Hepatocyte (in vitro differentiated cells): ENCODE results near the gene PLEKHG7. TPM values are rescaled to one million over a fixed set of nuclear protein-coding genes. Genes with fewer than 3 reads are reported as not detected.

Source experiments
- DNase-seq: peaks from one replicate; pipeline ENCODE4 v3.0.0-alpha.2; 2016; ENCODE audit warnings: low spot score
- H2AFZ ChIP-seq: fragments of 200-600 bp; sonication (generic); 2 replicates; pipeline ENCODE4 v1.6.0; 2016; ENCODE audit warnings: antibody characterized with exemption, mild to moderate bottlenecking
- H3K27ac ChIP-seq: fragments of 200-600 bp; sonication (generic); 2 replicates; pipeline ENCODE4 v1.5.1; 2016; ENCODE audit warnings: mild to moderate bottlenecking
- H3K27me3 ChIP-seq: fragments of 200-600 bp; sonication (generic); 2 replicates; pipeline ENCODE4 v1.6.1; 2016
- H3K36me3 ChIP-seq: fragments of 200-600 bp; sonication (generic); replicated peaks from 2 replicates; pipeline ENCODE4 v1.5.1; 2016; ENCODE audit warnings: low read depth; ENCODE audit not compliant: insufficient read depth
- H3K4me1 ChIP-seq: fragments of 200-600 bp; sonication (generic); 2 replicates; pipeline ENCODE4 v1.5.1; 2016; ENCODE audit warnings: mild to moderate bottlenecking, moderate library complexity; ENCODE audit not compliant: insufficient read depth
- H3K4me2 ChIP-seq: fragments of 200-600 bp; sonication (generic); 2 replicates; pipeline ENCODE4 v1.6.0; 2016
- H3K4me3 ChIP-seq: fragments of 200-600 bp; sonication (generic); 2 replicates; pipeline ENCODE4 v1.5.1; 2016; ENCODE audit warnings: mild to moderate bottlenecking
- H3K79me2 ChIP-seq: fragments of 200-600 bp; sonication (generic); 2 replicates; pipeline ENCODE4 v1.6.0; 2017; ENCODE audit warnings: mild to moderate bottlenecking
- H3K9me2 ChIP-seq: fragments of 200-600 bp; sonication (generic); replicated peaks from 2 replicates; pipeline ENCODE4 v1.6.0; 2017; ENCODE audit warnings: mild to moderate bottlenecking; ENCODE audit not compliant: insufficient read depth
- H3K9me3 ChIP-seq: fragments of 200-600 bp; sonication (generic); 2 replicates; pipeline ENCODE4 v1.5.1; 2016; ENCODE audit warnings: low read depth, mild to moderate bottlenecking
- H4K20me1 ChIP-seq: fragments of 200-600 bp; sonication (generic); 2 replicates; pipeline ENCODE4 v1.6.0; 2016; ENCODE audit warnings: mild to moderate bottlenecking; ENCODE audit not compliant: insufficient read depth, poor library complexity, severe bottlenecking
- CTCF ChIP-seq: fragments of 200-600 bp; sonication (generic); IDR thresholded peaks from 2 replicates; pipeline ENCODE4 v1.5.1; 2016; ENCODE audit warnings: antibody characterized with exemption, mild to moderate bottlenecking; ENCODE audit not compliant: poor library complexity
- EZH2 ChIP-seq: fragments of 200-600 bp; sonication (generic); IDR thresholded peaks from 2 replicates; pipeline ENCODE4 v1.6.1; 2016; ENCODE audit warnings: antibody characterized with exemption, mild to moderate bottlenecking, borderline replicate concordance
- EZH2phosphoT487 ChIP-seq: fragments of 200-600 bp; sonication (generic); IDR thresholded peaks from one replicate; pipeline ENCODE4 v1.6.1; 2018; ENCODE audit warnings: antibody characterized with exemption, mild to moderate bottlenecking, low read depth, moderate library complexity; ENCODE audit not compliant: unreplicated experiment, severe bottlenecking
- WGBS: methylation state at CpG from one replicate; pipeline ENCODE4 v1.1.6; 2016; ENCODE audit warnings: low lambda C conversion rate; ENCODE audit errors: missing lambda C conversion rate; 5-methylcytosine and 5-hydroxymethylcytosine counted together
- polyA plus RNA-seq: library from polyadenylated mRNA; unstranded; fragments of >200 nt; fragmentation: Nextera tagmentation; extraction: Ambion mirVana; gene quantifications from 2 replicates; pipeline ENCODE4 v1.2.1, GENCODE V29; 2016
- total RNA-seq: library from RNA; depleted of rRNA; stranded (reverse); fragments of >200 nt; gene quantifications from 2 replicates; pipeline ENCODE4 v1.2.3, GENCODE V29; 2014

PLEKHG7 gene
- total and polyA plus RNA-seq, 2 experiments from 2014 or later: 0.17 to 0.94 TPM

GRCh38 chr12:92721130-92721529 lies 18.3 kb downstream of the PLEKHG7 start:
- Histone ChIP-seq H3K27ac (no peak overlapping the region), H3K4me1 (no peaks in the 10 kb centered on the region), H3K27me3 (no peaks in the 10 kb centered on the region), H3K4me3 (no peak overlapping the region), H3K36me3 (no peaks in the 10 kb centered on the region), H3K4me2 (no peak overlapping the region), H3K9me3 (no peaks in the 10 kb centered on the region), H3K79me2 (no peaks in the 10 kb centered on the region), H2AFZ (no peak overlapping the region), H4K20me1 (no peaks in the 10 kb centered on the region), H3K9me2 (no peaks in the 10 kb centered on the region)
- WGBS: 80% methylated on average over 7 of the region's 8 CpGs
- DNase-seq: no peak
- TF ChIP-seq EZH2phosphoT487 (no peak), EZH2 (no peak), CTCF (no peak)

DNA sequence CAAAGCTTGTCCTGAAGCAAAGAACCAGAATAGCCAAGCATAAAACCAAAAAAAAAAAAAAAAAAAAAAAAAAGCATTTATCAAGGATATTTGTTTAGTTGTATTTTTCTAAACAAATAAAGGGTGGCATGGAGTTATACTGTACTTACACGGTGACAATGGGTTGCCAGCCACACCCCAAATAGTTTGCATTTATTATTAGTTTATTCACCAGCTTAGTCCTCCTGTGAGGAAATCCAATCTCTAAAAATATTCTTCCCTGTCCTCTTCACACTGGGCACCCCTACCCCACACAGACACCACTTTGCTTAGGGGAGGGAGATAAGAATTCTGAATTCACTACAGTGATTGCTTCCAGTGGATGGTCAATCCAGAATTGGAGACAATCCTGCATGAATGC lies 18.9 kb downstream of the PLEKHG7 start:
- H3K9me2 ChIP-seq: no peaks in the 10 kb centered on the region
- no peak overlapping the region for H3K27ac ChIP-seq
- no peaks in the 10 kb centered on the region for H3K4me1 ChIP-seq
- no peak for DNase-seq
- no peaks in the 10 kb centered on the region for H3K9me3 ChIP-seq
- TF ChIP-seq EZH2: no peak
- TF ChIP-seq CTCF: no peak
- TF ChIP-seq EZH2phosphoT487: no peak
- H4K20me1 ChIP-seq: no peaks in the 10 kb centered on the region
- no peak overlapping the region for H2AFZ ChIP-seq
- WGBS: 88% methylated on average over 1 of the region's 1 CpG
- no peaks in the 10 kb centered on the region for H3K79me2 ChIP-seq
- no peak overlapping the region for H3K4me3 ChIP-seq
- H3K36me3 ChIP-seq: no peaks in the 10 kb centered on the region
- no peaks in the 10 kb centered on the region for H3K27me3 ChIP-seq
- no peak overlapping the region for H3K4me2 ChIP-seq

DNA sequence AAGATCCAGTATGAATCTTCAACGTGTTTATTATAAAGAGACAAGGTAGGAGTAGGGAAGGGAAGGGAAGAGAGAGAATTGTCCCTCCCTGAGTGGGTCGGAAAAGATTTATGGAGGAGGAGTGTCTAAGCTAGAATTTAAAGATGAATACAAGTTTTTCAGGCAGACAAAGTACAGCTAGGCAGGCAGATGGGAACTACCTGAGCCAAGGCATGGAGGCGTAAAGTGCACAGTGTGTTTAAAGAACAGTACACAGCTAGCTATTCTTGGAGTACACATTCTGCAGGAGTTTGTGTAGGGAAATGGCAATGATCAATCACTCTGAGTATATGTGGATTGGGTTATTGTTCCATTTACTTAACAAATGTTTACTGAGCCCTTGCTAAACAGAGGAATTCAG lies 20.1 kb downstream of the PLEKHG7 start:
- Histone ChIP-seq H3K79me2 (no peaks in the 10 kb centered on the region), H3K9me2 (no peaks in the 10 kb centered on the region), H3K4me1 (no peaks in the 10 kb centered on the region), H3K36me3 (no peaks in the 10 kb centered on the region), H3K9me3 (no peaks in the 10 kb centered on the region), H3K4me2 (no peak overlapping the region), H2AFZ (no peak overlapping the region), H3K27me3 (no peaks in the 10 kb centered on the region), H3K27ac (no peak overlapping the region), H3K4me3 (no peak overlapping the region), H4K20me1 (no peaks in the 10 kb centered on the region)
- DNase-seq: no peak
- 81% methylated on average over 3 of the region's 3 CpGs for WGBS
- TF ChIP-seq EZH2phosphoT487: no peak
- no peak for TF ChIP-seq EZH2
- no peak for TF ChIP-seq CTCF

GRCh38 chr12:92726850-92727249 lies 24.1 kb downstream of the PLEKHG7 start:
- TF ChIP-seq CTCF (no peak), EZH2phosphoT487 (no peak), EZH2 (no peak)
- Histone ChIP-seq H3K9me2 (no peaks in the 10 kb centered on the region), H3K4me2 (no peak overlapping the region), H3K27ac (no peak overlapping the region), H3K36me3 (no peaks in the 10 kb centered on the region), H3K4me1 (no peaks in the 10 kb centered on the region), H3K27me3 (no peaks in the 10 kb centered on the region), H3K4me3 (no peak overlapping the region), H2AFZ (no peak overlapping the region), H3K79me2 (no peaks in the 10 kb centered on the region), H3K9me3 (no peaks in the 10 kb centered on the region), H4K20me1 (no peaks in the 10 kb centered on the region)
- WGBS: 84% methylated on average over 4 of the region's 4 CpGs
- no peak for DNase-seq
